Glutamatergic neuron (in vitro differentiated cells): ENCODE data around the gene MILR1. TPM values are rescaled to one million over a fixed set of nuclear protein-coding genes. Genes with fewer than 3 reads are reported as not detected.
A peak's percentile ranks its signal among the peaks of the same experiment; 100 is the strongest.

Experiments
- DNase-seq: peaks from one replicate; pipeline ENCODE4 v3.0.0; 2022
- H3K27ac Mint-ChIP-seq: one replicate; pipeline ENCODE4 v1.8.0; 2020; ENCODE audit warnings: mild to moderate bottlenecking, mixed read lengths, inconsistent platforms; ENCODE audit not compliant: unreplicated experiment
- H3K27me3 Mint-ChIP-seq: one replicate; pipeline ENCODE4 v1.8.0; 2020; ENCODE audit warnings: mild to moderate bottlenecking, moderate library complexity, mixed read lengths, inconsistent platforms; ENCODE audit not compliant: unreplicated experiment
- H3K36me3 Mint-ChIP-seq: one replicate; pipeline ENCODE4 v1.8.0; 2020; ENCODE audit warnings: mild to moderate bottlenecking, mixed read lengths, inconsistent platforms; ENCODE audit not compliant: unreplicated experiment
- H3K4me1 Mint-ChIP-seq: one replicate; pipeline ENCODE4 v1.8.0; 2020; ENCODE audit warnings: mild to moderate bottlenecking, low read depth, mixed read lengths, inconsistent platforms; ENCODE audit not compliant: unreplicated experiment
- H3K4me3 Mint-ChIP-seq: one replicate; pipeline ENCODE4 v1.8.0; 2020; ENCODE audit warnings: mild to moderate bottlenecking, mixed read lengths, inconsistent platforms; ENCODE audit not compliant: unreplicated experiment
- H3K9me3 Mint-ChIP-seq: one replicate; pipeline ENCODE4 v1.8.0; 2020; ENCODE audit warnings: mild to moderate bottlenecking, moderate library complexity, mixed read lengths, inconsistent platforms; ENCODE audit not compliant: unreplicated experiment
- total RNA-seq: library from RNA; stranded (reverse); fragmentation: NEBNext Ultra II Directional; extraction: Animal tissue kit (Norgen Biotek cat#: 25700); gene quantifications from one replicate; pipeline ENCODE4 v1.2.1, GENCODE V29; 2021; ENCODE audit not compliant: unreplicated experiment
- TF ChIP-seq, protein P1 (sequence below): fragments of 200-600 bp; sonication (generic); IDR thresholded peaks from one replicate; pipeline ENCODE4 v1.5.0; 2021; ENCODE audit not compliant: partially characterized antibody, unreplicated experiment

MILR1 gene
- total RNA-seq, 1 donor from 2014 or later, result not detected

DNA sequence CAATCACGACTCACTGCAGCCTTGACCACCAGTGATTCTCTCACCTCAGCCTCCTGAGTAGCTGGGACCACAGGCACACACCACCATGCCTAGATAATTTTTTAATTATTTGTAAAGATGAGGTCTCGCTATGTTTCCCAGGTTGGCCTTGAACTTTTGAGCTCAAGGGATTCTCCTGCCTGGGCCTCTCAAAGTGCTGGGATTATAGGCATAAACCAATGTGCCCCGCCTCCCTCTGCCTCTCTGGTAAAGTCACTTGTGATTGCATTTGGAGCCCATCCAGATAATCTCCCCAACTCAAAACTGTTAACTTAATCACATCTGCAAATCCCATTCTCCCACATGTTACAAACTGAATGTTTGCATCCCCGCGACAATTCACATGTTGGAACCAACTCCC is 46.4 kb upstream of the MILR1 start:
- Mint-ChIP-seq H3K27me3 (no peaks in the 10 kb centered on the region), H3K4me3 (peak overlapping the region; percentile 25)

DNA sequence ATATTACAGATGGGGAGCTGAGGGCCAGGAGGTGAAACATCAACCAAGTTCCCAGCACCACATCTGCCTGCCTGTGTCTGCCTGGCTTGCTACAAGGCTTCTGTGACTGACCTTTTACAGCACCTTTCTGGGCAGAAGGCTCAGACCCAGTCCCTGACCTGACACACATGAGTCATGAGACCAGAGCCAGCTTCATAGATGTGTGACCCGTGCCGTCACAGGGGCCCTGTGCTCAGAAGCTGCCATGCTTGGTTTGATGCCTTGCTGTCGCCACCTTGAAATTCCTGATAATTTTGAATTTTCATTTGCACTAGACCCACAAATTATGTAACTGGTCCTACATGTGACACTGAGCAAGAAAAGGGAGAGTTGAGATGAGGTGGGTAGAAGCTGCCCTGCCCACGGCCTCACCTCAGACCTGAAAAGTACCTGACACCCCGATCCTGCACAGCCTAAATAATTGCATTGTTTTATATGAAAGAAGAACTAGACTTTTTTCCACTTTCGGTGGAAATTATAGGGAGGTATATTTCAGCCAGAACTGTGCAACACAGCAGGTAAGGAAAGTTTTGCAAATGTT is 44.9 kb upstream of the MILR1 start:
- no peak for DNase-seq
- no peaks in the 10 kb centered on the region for H3K27me3 Mint-ChIP-seq
- no peak overlapping the region for H3K27ac Mint-ChIP-seq
- H3K4me3 Mint-ChIP-seq, result no peak overlapping the region
- no peaks in the 10 kb centered on the region for H3K36me3 Mint-ChIP-seq
- no peaks in the 10 kb centered on the region for H3K9me3 Mint-ChIP-seq
- H3K4me1 Mint-ChIP-seq, result no peaks in the 10 kb centered on the region
- TF ChIP-seq, protein P1, sequence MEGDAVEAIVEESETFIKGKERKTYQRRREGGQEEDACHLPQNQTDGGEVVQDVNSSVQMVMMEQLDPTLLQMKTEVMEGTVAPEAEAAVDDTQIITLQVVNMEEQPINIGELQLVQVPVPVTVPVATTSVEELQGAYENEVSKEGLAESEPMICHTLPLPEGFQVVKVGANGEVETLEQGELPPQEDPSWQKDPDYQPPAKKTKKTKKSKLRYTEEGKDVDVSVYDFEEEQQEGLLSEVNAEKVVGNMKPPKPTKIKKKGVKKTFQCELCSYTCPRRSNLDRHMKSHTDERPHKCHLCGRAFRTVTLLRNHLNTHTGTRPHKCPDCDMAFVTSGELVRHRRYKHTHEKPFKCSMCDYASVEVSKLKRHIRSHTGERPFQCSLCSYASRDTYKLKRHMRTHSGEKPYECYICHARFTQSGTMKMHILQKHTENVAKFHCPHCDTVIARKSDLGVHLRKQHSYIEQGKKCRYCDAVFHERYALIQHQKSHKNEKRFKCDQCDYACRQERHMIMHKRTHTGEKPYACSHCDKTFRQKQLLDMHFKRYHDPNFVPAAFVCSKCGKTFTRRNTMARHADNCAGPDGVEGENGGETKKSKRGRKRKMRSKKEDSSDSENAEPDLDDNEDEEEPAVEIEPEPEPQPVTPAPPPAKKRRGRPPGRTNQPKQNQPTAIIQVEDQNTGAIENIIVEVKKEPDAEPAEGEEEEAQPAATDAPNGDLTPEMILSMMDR, result no peak

More for the DNA sequence above, 46.4 kb upstream of the MILR1 start:
- no peak for DNase-seq
- Mint-ChIP-seq H3K9me3 (no peaks in the 10 kb centered on the region), H3K4me1 (no peaks in the 10 kb centered on the region), H3K36me3 (no peaks in the 10 kb centered on the region), H3K27ac (no peak overlapping the region)
- TF ChIP-seq, protein P1, result no peak

GRCh38 chr17:64406321-64407200 is 42.4 kb upstream of the MILR1 start:
- no peaks in the 10 kb centered on the region for H3K9me3 Mint-ChIP-seq
- no peak overlapping the region for H3K27ac Mint-ChIP-seq
- no peaks in the 10 kb centered on the region for H3K4me1 Mint-ChIP-seq
- no peaks in the 10 kb centered on the region for H3K36me3 Mint-ChIP-seq
- TF ChIP-seq, protein P1, result no peak
- H3K27me3 Mint-ChIP-seq, result no peaks in the 10 kb centered on the region
- H3K4me3 Mint-ChIP-seq, result no peak overlapping the region
- no peak for DNase-seq

GRCh38 chr17:64410750-64411490 is 38.0 kb upstream of the MILR1 start:
- TF ChIP-seq, protein P1, result no peak
- Mint-ChIP-seq H3K9me3 (no peaks in the 10 kb centered on the region), H3K4me1 (peaks cover 8% of the 10 kb centered on the region), H3K36me3 (no peaks in the 10 kb centered on the region), H3K4me3 (no peak overlapping the region), H3K27ac (no peak overlapping the region), H3K27me3 (no peaks in the 10 kb centered on the region)
- no peak for DNase-seq
